Measurements from ENCODE around the gene SEC14L1.

DNA sequence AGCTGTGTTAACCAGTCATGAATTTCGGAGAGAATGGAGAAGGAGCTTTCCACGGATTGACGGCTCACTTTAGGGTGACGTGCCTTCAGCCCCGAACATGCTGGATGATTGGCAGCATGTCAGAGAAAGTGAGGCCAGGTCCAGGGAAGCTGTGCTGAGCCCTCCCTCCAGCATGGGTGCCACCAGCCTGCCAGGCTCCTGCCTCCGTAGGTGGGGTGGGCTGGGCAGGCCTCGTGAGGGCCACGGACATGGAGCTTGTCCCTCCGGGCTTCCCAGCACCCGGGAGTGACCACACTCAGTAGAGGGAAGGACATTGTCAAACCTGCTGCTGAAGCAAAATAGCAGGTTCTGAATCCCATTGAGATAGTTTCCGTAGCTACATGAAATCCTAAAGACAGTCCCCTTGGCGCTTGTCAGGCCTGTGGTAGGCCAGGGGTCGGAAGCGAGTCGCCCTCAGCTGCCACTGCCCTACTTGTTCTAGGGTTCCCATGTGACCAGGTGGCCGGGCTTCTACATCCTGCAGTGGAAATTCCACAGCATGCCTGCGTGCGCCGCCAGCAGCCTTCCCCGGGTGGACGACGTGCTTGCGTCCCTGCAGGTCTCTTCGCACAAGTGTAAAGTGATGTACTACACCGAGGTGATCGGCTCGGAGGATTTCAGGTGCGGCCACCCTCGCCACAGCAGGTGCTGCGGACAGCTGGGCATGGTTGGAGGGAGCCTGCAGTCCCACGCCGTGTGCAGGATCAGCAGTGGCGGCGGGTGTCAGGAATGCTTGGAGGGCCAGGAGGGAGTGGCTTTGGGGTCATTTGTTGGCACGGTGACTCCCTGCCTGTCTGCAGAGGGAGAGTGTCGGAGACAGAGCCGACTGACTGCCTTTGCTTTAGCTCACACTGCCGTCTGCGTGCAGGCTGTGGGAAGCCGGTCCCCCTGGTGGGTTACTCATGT, 72.3 kb downstream of the SEC14L1 start:
- TF ChIP-seq POLR2A (IDR thresholded peaks at IDR 0.05; ENCODE audit: low read depth, low read length) (no peak), POLR2AphosphoS5 (IDR thresholded peaks at IDR 0.05; ENCODE audit: low read depth, low read length) (no peak), TAF1 (IDR thresholded peaks at IDR 0.05; ENCODE audit: low read depth, low read length) (no peak), POU2F2 (IDR thresholded peaks at IDR 0.05; ENCODE audit: low read depth, low read length) (no peak)
